HG03565 (cell line): Measurements from ENCODE around the gene IFNG.

Experiments used
- ATAC-seq: cut with Tn5 transposase; IDR thresholded peaks from one replicate; pipeline ENCODE4 v1.9.1; 2021; ENCODE audit warnings: mild to moderate bottlenecking, moderate library complexity; ENCODE audit not compliant: unreplicated experiment

Gene IFNG

DNA sequence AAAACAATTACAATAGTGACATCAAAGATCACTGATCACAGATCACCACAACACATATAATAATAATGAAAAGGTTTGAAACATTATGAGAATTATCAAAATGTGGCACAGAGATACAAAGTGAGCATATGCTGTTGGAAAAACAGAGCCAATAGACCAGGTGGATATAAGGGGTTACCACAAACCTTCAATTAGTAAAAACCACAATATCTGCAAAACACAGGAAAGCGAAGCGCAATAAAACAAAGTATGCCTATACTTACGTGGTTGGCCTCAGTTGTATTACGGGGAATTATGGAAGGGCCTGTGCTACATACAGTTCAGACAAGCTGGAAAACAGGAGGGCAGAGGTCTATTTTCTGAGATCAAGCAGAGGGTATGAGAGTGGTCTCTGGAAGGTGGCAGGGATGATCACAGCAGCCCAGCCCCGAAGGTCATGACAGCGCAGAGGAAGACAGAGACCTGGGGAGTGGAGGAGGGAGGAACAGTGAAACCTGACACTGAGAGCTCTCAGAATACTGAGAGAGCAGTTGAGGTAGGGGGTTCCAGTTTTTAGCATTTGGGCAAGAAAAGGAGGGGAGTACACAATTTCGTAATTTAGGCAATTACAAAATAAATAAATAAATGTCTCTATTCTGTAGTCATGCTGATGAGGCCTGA is 41.3 kb downstream of the IFNG start:
- ATAC-seq: no peak

DNA sequence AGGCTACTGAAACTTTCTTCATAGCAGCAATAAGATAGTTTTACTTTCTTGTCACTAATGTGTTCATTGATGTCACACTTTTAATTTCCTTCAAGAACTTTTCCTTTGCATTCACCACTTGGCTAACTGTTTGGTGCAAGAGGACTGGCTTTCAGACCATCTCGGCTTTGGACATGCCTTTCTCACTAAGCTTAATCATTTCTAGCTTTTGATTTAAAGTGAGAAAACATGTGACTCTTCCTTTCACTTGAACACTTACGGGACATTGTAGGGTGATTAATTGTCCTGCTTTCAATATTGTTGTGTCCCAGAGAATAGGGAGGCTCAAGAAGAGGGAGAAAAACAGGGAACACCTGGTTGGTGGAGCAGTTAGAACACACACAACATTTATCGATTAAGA is 41.9 kb downstream of the IFNG start:
- no peak for ATAC-seq

DNA sequence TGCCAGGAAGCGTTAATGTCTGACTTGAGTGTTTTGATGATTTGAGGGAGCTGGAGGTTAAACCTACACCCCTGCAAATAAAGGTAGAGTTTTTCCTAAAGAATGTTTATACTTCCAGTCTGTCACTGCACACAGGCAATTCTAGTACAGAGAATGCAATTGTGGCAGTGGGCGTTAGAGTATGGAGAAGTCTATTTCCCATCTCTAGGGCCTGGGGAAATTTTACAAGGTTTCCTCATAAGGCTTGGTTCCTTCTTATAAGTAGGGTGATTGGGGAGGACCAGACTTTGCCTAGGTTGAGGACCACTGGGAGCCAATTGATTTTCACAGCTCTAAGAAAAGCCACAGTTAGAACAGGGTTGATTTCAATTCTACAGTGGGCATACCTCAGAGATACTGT is 44.3 kb downstream of the IFNG start:
- no peak for ATAC-seq

DNA sequence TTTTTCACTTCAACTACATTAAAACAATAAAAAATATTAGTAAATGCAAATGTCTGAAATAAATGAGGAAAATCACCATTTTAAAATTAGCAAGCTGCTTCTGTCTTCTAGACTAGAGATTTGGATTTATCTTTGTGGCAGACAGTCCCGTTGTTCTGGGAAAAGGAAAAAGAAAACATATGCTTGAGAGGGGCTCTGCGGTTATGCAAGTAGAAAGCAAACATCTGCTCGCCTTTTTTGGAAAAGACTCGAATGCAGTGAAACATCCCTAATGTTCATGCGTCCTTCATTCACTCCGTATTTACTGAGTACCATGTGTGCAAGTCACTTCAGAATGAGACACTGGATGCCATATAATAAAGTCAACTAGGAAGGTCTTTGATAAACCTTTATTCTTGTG is 44.9 kb downstream of the IFNG start:
- no peak for ATAC-seq

DNA sequence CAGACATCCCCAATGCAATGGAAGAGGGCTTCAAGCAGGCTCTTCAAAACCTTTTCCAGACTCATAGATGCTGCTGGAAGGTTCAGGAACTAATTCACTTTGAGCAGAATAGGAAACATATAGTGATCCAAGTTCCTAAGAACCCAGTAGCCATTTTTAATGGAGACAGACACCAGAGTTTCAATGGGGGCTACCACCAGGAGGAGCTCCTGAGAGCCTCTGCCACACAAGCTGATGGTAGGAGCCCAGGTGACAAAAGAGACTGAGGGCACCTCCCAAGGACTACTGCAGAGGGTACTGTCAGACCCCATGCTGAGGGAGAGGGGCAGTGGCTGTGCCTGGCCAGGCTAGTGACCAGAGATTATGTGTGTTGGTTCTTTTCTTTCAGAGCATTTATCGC is 45.9 kb downstream of the IFNG start:
- no peak for ATAC-seq

DNA sequence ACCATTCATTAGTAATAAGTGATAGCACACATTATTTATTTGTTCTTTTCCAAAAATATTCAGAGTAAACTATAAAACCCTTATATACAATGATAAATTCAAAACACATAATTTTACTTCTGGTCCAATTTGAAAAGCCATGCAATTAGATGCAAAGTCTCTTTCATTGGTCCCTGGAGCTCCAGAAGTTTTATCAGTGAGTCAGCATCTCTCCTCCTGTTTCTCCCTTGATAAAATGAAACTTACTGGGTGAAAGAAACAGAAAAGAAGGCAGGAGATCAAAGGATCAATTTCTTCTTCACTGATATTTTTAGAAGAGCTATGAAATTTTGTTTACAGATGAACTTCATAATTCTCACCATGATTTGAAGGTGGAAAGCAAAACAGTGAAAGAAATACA is 47.5 kb downstream of the IFNG start:
- ATAC-seq: no peak

DNA sequence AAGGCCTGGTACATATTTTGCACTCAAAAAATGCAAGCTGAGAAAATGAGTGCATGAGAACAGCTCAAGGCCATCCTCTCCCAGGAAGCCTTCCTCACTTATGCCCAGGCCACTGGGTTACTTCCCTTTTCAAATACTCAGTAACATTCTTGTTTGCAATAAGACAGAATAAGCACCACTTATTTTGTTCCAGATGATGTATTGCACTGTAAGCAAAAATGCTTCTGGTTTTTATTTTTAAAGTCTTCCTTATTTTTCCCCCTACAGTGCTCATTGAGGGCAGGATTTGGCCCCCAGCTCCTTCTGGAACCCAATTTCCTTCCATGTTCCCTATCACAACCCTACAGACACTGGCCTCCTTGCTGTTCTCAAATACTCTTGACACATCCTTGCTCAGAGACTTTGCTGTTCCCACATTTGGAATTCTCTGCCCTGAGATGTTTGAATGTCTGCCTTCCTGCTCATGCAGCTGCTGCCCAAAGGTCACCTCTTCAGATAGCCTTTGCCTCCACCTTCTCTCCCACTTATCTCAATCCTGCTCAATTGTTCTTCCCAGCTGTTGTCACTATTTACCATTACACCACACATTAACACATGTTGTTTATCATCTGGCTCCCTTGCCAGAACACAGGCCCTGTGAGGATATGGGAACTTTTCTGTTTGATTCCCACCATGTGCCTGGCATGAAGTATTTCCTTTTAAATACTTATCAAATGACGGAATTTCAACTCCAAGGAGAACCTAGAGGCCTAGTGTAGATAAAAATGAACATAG is 49.9 kb downstream of the IFNG start:
- no peak for ATAC-seq

DNA sequence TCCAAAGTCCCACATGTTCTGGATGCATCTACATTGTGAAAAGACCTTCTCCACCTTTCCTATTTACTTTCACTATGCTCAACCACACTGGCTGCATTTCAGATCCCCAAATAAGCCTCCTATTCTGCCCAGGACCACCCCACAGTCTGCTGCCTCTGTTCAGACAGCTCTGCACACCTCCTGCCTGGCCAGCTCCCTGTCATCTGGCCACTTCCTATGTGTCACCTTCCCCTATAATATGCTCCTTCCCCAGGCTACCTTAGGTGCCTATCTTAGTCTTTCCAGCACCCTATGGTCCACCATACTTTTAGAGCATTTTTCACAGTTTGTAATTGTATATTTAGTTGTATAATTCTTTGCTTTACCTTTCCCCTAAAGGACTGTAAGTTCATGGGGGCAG is 50.5 kb downstream of the IFNG start:
- no peak for ATAC-seq

DNA sequence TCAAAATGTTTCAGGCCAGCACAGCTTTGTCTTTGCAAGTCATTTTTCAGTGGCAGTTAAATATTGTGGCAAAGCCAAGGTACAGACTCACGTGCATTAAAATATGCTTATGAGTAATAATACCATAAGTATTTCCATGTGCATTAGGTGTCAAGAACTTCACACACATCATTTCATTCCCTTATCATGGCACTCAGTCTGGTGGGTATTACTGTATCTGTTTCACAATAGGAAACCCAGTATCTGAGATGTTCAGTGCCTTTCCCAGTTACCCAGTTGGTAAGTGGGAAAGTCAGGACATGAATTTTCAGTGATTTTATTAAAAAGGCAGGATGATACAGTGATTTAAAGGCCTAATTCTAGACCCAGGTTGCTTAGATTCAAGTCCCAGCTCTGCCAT is 52.9 kb downstream of the IFNG start:
- ATAC-seq: no peak

DNA sequence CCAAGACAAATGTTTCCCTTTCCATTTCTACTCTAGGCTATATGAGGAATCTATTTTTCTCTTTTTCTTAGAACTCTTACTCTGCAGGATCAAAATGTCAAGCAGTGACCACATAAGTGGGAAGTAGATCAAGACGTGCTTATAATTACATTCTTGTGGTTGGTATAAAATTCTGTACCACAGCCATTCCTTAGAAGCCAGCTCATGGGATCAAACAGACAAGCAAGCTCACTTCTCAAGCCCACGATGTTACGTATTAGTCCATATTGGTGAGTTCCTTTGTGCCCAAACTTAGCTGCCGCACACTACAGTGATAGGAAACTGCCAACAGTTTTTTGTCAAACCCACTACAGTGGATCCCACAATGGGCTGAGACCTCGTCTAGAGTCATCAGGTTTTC is 53.4 kb downstream of the IFNG start:
- no peak for ATAC-seq
